KMS-11 (cell line): Measurements from ENCODE around the gene TSPAN18.

ENCODE experiments used
- H2AFZ ChIP-seq: fragments of 200-600 bp; sonication (generic); 2 replicates; pipeline ENCODE4 v1.6.1; 2016; ENCODE audit warnings: antibody characterized with exemption, mixed run types, low read depth
- H3K27ac ChIP-seq: fragments of 200-600 bp; sonication (generic); 2 replicates; pipeline ENCODE4 v1.6.1; 2016; ENCODE audit warnings: mild to moderate bottlenecking, mixed run types
- H3K27me3 ChIP-seq: fragments of 200-600 bp; sonication (generic); 2 replicates; pipeline ENCODE4 v1.6.1; 2017; ENCODE audit warnings: mild to moderate bottlenecking, low read depth, mixed run types, moderate library complexity; ENCODE audit not compliant: insufficient read depth
- H3K36me3 ChIP-seq: fragments of 200-600 bp; sonication (generic); 2 replicates; pipeline ENCODE4 v1.6.1; 2017; ENCODE audit warnings: mild to moderate bottlenecking, mixed run types; ENCODE audit not compliant: insufficient read depth
- H3K4me1 ChIP-seq: fragments of 200-600 bp; sonication (generic); 2 replicates; pipeline ENCODE4 v1.6.1; 2016; ENCODE audit warnings: mild to moderate bottlenecking, low read depth, mixed run types; ENCODE audit not compliant: poor library complexity, severe bottlenecking
- H3K4me2 ChIP-seq: fragments of 200-600 bp; sonication (generic); 2 replicates; pipeline ENCODE4 v1.7.0; 2016; ENCODE audit warnings: mild to moderate bottlenecking, mixed run types
- H3K4me3 ChIP-seq: fragments of 200-600 bp; sonication (generic); IDR thresholded peaks from 2 replicates; pipeline ENCODE4 v1.6.1; 2017; ENCODE audit warnings: low read depth, low read length, mixed read lengths; ENCODE audit not compliant: insufficient read depth
- H3K79me2 ChIP-seq: fragments of 200-600 bp; sonication (generic); 2 replicates; pipeline ENCODE4 v1.6.1; 2016; ENCODE audit warnings: low read depth, mixed run types; ENCODE audit not compliant: insufficient read depth
- H3K9ac ChIP-seq: fragments of 200-600 bp; sonication (generic); 2 replicates; pipeline ENCODE4 v1.6.1; 2016; ENCODE audit warnings: mild to moderate bottlenecking, mixed run types
- H4K20me1 ChIP-seq: fragments of 200-600 bp; sonication (generic); 2 replicates; pipeline ENCODE4 v1.6.1; 2016; ENCODE audit warnings: mild to moderate bottlenecking, mixed run types; ENCODE audit not compliant: insufficient read depth
- CTCF ChIP-seq: fragments of 200-600 bp; sonication (generic); conservative IDR thresholded peaks from 2 replicates; pipeline ENCODE4 v1.6.1; 2017; ENCODE audit warnings: low read depth, mild to moderate bottlenecking, antibody characterized with exemption, low read length, moderate library complexity, mixed read lengths

The TSPAN18 gene

GRCh38 chr11:44905131-44905866 lies 178.5 kb downstream of the TSPAN18 start:
- TF ChIP-seq CTCF = no peak
- no peaks in the 10 kb centered on the region for H3K4me1 ChIP-seq
- no peak overlapping the region for H2AFZ ChIP-seq
- H3K79me2 ChIP-seq = no peaks in the 10 kb centered on the region
- no peak overlapping the region for H3K4me3 ChIP-seq
- no peaks in the 10 kb centered on the region for H3K27me3 ChIP-seq
- H3K27ac ChIP-seq = no peak overlapping the region
- H3K4me2 ChIP-seq = no peak overlapping the region
- no peaks in the 10 kb centered on the region for H4K20me1 ChIP-seq
- no peaks in the 10 kb centered on the region for H3K36me3 ChIP-seq
- H3K9ac ChIP-seq = no peak overlapping the region

- H3K4me3 ChIP-seq = no peak overlapping the region
- no peaks in the 10 kb centered on the region for H3K79me2 ChIP-seq
- H2AFZ ChIP-seq = no peak overlapping the region
- no peak overlapping the region for H3K4me2 ChIP-seq
- no peaks in the 10 kb centered on the region for H3K27me3 ChIP-seq
- peaks cover 4% of the 10 kb centered on the region for H3K4me1 ChIP-seq
- no peak for TF ChIP-seq CTCF
- no peak overlapping the region for H3K27ac ChIP-seq
- H3K9ac ChIP-seq = no peak overlapping the region
- no peaks in the 10 kb centered on the region for H4K20me1 ChIP-seq
- H3K36me3 ChIP-seq = no peaks in the 10 kb centered on the region
Measured at GRCh38 chr11:44906649-44907048, 179.9 kb downstream of the TSPAN18 start.

- H3K4me3 ChIP-seq = no peak overlapping the region
- no peaks in the 10 kb centered on the region for H3K79me2 ChIP-seq
Measured at GRCh38 chr11:44909557-44909956, 182.8 kb downstream of the TSPAN18 start.

DNA sequence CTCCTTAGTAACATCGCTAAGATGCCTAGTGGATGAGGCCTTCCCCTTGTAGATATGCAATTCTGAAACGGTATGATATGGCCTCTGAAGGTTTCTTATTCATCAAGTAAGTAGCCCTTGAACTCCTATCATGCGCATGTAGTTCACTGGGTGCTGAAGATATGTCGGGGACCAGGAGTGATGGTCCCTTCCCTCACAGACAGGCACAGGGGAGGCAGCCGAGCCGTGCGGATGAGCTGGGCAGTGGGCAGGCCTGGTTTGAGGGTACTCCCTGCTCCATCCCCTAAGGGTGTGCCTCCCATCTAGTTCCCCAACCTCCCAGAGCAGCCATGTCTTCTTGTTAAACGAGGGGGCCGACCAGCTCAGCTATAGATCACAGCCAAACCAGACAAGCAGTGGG lies 183.8 kb downstream of the TSPAN18 start:
- Histone ChIP-seq H3K27me3 (no peaks in the 10 kb centered on the region), H2AFZ (no peak overlapping the region), H3K4me2 (no peak overlapping the region), H3K27ac (no peak overlapping the region), H3K36me3 (no peaks in the 10 kb centered on the region), H3K79me2 (no peaks in the 10 kb centered on the region), H4K20me1 (no peaks in the 10 kb centered on the region), H3K4me3 (no peak overlapping the region), H3K4me1 (peaks cover 4% of the 10 kb centered on the region), H3K9ac (no peak overlapping the region)
- no peak for TF ChIP-seq CTCF

More at GRCh38 chr11:44909557-44909956, 182.8 kb downstream of the TSPAN18 start:
- Histone ChIP-seq H2AFZ (no peak overlapping the region), H3K27ac (no peak overlapping the region), H3K36me3 (no peaks in the 10 kb centered on the region), H4K20me1 (no peaks in the 10 kb centered on the region), H3K4me1 (peaks cover 4% of the 10 kb centered on the region), H3K4me2 (no peak overlapping the region), H3K9ac (no peak overlapping the region), H3K27me3 (no peaks in the 10 kb centered on the region)
- TF ChIP-seq CTCF = no peak
